DMS 273 treated with DMSO at 0.1 percent for 48 hours (cell line): Measurements from ENCODE around the gene ARHGAP26.
A peak's percentile ranks its signal among the peaks of the same experiment; 100 is the strongest.

Experiments
- DNase-seq: peaks from one replicate; lab custom pipeline; 2025; lab: John Stamatoyannopoulos, UW

ARHGAP26 gene

DNA sequence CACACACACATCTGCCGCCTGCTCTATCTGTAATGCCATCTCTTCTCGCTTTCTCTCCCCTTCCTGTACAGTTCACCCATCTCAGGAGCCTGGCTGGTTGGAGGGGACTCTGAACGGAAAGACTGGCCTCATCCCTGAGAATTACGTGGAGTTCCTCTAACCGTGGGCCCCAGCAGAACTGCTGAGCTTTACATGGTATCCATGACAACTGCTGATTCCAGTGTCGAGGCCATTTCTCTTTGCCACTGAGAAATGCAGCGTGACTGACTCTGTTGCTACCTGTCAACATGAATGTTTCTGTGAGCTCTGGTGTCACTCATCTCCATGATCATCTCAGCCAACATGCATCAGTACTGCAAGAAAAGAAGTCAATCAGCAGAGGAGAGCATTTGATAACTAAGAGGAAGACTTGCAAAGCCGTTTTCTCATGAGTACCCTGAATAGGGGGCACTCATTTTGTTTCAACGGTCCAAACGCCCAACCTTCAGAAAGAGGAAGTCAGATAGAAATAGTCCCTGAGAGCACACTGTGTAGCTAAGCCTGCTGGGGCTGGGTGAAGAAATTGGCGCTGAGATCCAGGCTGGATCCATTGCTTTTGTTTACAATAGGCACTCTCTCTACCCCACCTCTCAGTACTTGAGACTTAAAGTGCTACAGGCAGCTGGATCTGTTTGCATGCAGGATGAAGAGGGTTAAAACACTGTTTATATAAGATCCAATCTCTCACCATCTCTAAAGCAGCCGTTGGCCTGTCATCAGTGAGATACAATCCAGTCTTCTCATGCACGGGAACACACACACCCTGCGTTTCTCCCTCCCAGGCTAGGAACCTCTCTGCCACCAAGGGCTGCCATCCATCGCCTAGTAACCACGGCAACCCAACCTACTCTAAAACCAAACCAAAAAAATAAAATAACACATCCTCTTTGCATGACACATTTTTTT is 452.4 kb downstream of the ARHGAP26 start:
- peak; percentile 56 for DNase-seq

- no peak for DNase-seq
Observed at GRCh38 chr5:143224672-143225071, 454.5 kb downstream of the ARHGAP26 start.

GRCh38 chr5:143225511-143225910 is 455.3 kb downstream of the ARHGAP26 start:
- no peak for DNase-seq

- no peak for DNase-seq
Observed at GRCh38 chr5:143226361-143226760, 456.2 kb downstream of the ARHGAP26 start.

DNA sequence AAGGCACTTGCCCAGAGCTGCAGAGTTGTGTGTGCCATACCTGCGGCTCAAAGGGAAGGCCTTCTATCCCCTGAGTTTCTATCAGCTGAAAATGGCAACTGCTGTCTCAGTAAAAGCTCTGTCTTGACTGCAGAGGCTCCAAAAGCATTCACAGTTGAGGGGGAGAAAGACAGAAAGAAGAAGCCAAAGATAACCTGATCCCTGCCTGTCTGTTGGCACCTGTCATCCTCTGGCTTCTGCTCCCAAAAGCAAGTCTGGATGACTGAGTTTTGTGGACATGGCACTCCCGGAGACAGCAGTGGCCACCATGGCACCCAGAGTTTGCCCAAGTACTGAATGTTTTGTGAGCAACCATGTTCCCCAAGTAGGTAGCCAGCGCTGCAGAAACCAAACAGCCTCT is 456.7 kb downstream of the ARHGAP26 start:
- no peak for DNase-seq

DNA sequence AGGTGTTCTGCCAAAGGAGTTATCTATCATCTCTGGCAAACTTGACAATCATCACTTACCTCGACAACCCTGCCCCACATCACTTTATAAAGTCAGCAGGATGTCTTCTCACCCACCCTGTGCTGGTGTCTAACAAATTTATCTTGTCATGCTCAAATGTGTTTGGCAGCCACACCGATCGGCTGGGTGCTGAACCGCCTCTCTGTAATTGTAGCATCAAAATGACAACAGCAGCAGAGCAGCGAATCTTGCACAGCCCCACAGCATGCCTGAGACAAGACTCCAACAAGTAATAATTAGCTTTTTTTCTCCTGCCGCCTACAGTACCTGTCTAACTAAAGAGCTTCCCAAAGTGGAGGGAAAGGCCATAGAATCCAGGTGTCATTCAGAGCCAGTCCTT is 457.1 kb downstream of the ARHGAP26 start:
- DNase-seq: no peak

- DNase-seq: no peak
Observed at GRCh38 chr5:143228597-143229293, 458.6 kb downstream of the ARHGAP26 start.

DNA sequence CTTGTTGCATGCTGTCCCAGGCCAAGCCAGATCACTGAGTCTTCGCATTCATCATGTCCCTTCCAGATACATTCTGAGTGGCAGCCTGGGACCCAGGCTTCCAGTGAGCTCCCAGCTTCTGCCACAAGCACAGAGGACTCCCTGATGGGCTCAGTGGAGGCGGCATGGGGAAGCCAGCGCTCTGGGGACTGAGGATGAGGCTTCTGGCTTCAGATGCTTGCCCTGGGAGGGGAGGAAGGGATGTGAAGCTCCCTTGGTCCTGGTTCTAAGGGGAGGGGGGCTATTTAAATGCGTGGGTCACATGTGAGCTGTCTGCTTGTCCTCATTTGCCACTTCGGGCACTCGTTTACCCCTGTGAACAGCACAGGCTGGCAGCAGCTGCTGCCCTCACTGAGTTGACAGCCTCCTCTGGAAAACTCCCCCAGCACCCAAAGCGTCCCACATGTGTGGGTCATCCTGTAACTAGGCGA is 459.3 kb downstream of the ARHGAP26 start:
- DNase-seq: peak; percentile 19

DNA sequence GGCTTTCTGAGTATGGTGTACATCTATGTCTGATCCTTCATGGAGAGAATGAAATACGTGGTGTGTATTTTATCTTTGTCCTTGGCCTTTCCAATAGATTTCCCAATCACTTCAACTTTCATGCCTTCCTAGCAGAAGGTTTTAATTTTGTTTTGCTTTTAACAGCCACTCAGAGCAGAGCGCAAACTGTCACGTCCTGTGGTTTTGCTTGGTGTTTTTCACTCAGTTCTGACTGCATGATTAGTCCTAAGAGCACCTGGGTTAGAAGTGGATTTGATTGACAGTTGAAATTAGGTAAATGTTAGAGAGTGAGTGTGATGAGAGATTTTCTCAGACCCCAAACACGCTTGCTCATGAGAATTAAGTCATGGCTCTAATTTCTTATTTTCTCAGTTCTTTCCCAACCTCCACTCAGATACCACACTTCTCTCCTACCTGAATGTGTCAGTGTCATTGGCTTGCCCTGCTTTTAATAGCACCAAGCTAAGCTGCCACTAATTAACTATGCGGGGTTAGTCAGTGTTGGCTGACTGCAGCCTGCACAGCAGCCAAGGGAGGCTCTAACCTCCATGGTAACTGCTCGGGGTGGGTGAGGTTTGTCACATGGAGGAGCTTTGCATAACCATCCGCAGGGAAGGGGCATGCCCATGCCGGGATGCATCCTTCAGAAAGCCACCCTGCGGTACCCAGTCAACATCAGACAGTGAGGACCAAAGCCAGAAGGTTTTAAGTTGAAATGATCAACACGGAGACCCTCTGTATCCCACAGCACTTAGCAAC is 459.9 kb downstream of the ARHGAP26 start:
- no peak for DNase-seq

GRCh38 chr5:143230676-143230996 is 460.5 kb downstream of the ARHGAP26 start:
- DNase-seq: no peak

GRCh38 chr5:143231416-143231815 is 461.2 kb downstream of the ARHGAP26 start:
- no peak for DNase-seq

DNA sequence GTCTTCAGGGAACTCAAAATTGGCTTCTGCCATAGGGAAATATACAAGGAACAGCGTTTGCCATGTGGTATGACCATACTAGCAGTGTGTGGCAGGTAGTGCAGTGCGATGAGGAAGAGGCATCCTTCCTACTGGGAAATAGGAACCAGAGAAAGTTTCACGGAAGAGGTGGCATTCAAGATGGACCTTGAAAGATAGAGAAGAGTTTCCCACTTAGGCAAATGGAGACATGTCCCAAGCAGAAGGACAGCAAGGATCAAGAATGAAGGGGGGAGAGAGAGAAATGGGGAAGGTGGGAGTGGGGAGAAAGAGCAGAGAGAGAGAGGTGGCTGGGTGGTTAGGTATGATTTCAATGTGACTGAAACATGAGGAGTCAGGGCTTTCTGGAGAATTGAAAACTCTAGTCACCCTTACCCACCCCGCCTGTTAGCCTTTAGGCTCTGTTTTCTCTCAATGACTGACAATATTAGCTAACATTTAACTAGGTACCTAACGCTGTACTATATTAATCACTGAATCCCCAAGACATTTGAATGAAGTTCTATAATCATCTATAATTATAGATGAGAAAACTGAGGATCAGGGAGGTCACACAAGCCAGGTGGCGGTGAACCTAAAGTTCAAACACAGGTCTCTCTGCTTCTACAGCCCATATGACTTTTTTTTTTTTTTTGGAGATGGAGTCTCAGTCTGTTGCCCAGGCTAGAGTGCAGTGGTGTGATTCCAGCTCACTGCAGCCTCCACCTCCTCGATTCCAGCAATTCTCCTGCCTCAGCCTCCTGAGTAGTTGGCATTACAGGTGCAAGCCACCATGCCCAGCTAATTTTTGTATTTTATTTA is 462.0 kb downstream of the ARHGAP26 start:
- no peak for DNase-seq

GRCh38 chr5:143233031-143233430 is 462.9 kb downstream of the ARHGAP26 start:
- DNase-seq: no peak

DNA sequence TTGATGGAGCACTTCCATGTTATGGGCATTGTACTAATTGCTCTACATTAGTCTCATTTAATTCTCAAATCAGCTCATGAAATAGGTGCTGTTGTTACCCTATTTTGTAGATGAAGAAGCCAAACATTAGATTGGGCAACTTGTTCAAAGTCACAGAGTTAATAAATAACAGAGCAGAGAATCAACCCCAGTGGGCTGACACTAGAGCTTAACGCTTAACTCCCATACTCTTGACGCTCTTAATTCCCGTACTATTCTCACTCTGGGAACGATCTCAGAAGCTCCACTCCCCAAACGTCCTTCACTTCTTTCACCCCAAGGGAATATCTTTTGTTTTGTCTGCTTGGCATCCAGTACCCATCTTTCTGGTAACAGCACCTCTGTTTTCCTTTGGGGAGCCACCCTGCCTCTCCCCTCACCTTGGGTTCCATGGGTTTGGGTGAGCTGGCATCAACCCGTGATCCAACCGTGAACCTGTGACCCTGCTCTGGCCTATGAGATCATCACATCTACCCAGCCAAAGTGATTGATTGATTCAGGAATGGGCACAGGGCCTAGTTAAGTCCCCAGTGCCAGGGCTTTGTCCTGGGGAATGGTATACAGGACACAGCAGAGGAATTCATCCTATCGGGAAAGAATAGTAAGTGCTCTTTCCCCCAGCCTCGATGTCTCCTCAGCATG is 464.1 kb downstream of the ARHGAP26 start:
- DNase-seq: no peak

DNA sequence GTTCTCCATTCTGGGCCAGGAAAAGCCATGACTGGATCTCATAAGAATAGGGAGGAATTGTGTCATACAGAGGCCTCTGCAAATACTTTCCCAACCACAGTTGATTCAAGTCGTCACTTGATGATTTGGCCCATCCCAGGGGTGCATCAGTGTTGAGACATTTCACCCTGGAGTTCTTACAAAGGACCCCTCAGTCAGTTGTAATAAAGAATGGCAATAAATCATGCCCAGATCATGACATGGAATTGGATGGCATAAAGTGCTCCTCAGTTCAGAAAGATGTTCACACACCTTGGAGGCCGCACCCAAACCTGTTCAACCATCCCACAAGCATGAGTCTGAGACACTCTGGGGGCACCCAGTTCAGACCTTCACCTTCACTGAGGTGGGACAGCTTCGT is 465.2 kb downstream of the ARHGAP26 start:
- DNase-seq: no peak

DNA sequence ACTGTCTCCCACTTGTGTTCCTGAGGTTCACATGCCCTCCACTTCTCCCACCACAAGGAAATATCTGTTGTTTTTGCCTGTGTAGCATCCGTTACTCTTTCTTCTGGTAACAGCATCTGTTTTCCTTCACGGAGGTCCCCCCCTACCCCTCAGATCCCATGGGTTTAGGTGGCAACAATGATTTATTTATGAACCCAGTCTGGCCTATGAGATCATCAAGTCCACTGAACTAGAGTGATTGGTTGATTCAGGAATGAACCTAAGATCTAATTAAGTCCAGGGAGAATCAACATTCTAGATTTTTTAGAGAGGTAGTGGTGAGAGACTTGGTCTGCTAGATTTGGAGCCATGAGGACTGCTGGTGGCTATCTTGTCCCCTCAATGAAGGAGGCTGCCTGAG is 466.5 kb downstream of the ARHGAP26 start:
- DNase-seq: no peak

GRCh38 chr5:143237664-143238063 is 467.5 kb downstream of the ARHGAP26 start:
- no peak for DNase-seq

DNA sequence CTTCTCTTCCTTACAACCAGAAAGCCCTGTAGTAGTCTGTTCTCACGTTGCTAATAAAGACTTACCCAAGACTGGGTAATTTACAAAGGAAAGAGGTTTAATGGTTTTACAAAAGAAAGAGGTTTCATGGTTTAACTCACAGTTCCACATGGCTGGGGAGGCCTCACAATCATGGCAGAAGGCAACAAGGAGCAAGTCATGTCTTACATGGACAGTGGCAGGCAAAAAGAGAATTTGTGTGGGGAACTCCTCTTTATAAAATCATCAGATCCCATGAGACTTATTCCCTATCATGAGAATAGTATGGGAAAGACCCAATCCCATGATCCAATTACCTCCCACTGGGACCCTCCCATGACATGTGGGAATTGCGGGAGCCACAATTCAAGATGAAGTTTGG is 468.4 kb downstream of the ARHGAP26 start:
- no peak for DNase-seq

- no peak for DNase-seq
Observed at GRCh38 chr5:143239882-143240518, 469.8 kb downstream of the ARHGAP26 start.

DNA sequence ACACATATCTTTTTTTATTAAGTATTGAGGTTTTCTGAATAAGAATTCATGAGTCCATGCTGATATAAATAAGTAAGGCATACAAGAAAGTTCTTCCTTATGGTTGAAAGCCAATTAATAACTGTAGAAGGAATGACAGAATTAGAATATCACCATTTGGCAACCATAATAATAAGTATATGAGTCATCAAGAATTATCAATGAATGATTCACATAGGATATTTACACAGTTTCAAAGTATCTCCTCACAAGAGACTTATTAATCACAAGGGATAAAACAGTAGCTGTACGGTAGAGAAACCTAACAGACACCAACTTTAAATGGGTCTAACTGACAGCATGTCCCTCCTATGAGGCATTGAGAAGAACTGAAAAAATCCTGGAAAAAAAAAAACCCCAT is 471.7 kb downstream of the ARHGAP26 start:
- no peak for DNase-seq

DNA sequence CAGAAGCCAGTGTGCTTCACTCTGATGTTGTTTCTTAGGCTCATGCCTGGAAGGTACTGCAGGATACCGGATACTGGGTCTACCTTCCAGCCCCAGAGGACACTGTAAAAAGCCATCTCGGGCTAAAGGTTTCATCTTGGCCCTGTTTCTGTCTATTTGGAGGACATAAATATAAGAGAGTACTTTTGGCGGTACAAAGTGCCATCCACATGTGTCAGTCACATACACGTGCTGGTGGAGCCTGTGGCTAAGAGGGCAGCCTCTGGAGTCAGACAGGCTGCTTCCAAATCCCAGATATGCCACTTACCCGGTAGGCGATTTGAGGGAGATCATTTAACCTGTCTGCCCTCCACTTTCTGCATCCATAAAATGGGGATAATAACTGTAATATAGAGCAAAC is 472.9 kb downstream of the ARHGAP26 start:
- DNase-seq: no peak
